NCI-H2227 (cell line): ENCODE measurements around the gene TAF5L.
A peak's percentile ranks its signal among the peaks of the same experiment; 100 is the strongest.
"Not testable (repeated sequence)": the region's sequence is repeated elsewhere in the genome, so short reads cannot be mapped to it uniquely, and the experiment has no call there.

Experiments
- DNase-seq: peaks from one replicate; lab custom pipeline; 2025; ENCODE audit not compliant: unreplicated experiment; lab: John Stamatoyannopoulos, UW

Gene TAF5L

GRCh38 chr1:229608590-229608989 is 17.3 kb downstream of the TAF5L start:
- no peak for DNase-seq

- DNase-seq, result no peak
Observed at GRCh38 chr1:229607370-229607769, 18.6 kb downstream of the TAF5L start.

GRCh38 chr1:229603371-229604005 is 22.4 kb downstream of the TAF5L start:
- no peak for DNase-seq

- DNase-seq, result no peak
Observed at GRCh38 chr1:229600229-229600628, 25.7 kb downstream of the TAF5L start.

- no peak for DNase-seq
Observed at GRCh38 chr1:229599218-229599954, 26.5 kb downstream of the TAF5L start.

DNA sequence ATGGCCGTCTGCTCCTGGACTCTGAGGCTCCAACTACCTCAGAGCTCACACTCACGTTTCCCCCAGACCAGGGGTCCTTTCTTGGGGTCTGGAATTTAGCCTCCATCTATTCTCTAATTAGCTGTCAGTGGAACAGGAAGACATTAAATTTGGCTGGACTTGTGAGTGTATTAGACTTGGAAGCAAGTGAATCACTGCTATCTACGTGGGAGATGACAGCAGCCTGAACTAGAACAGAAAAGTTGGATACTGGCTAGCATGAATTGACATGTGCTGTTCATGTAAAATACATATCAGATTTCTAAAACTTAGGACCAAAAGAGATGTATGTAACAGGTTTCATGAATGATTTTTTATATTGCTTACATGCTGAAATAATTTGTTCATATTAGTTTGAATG is 28.0 kb downstream of the TAF5L start:
- DNase-seq, result no peak

DNA sequence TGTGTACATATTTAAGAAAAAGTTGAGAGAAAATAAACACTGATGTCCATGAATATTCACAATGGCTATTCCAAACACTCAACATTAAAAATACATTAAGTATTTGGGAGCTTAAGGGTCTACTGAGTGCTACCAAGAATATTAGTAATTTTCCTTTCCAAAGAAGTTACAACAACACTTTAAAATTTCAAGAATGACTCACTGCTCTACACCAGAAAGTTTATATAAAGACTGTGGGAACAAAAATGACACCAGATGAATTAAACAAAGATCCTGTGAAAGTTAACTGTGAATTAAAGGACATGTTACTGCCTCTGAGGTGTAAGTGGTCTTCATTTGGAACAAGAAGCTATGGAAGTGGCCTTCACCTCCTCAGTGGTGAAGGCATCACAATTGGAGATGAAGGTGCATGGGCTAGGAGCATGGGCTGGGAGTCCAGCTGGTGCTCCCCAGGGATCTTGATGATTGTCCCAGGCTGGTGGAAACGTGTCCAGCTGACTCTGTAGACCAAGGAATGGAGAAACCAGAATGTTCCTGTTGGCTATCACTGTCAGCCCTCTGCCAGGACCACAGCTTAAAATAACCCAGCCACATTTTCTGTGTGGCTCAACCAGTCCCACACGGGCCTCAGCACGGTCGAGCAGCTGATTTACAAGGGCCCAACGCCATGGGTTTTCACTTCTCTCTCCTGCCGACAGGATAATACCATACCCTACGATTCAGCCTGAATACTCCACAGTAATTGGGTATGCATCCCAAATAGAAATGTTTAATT is 28.8 kb downstream of the TAF5L start:
- no peak for DNase-seq

DNA sequence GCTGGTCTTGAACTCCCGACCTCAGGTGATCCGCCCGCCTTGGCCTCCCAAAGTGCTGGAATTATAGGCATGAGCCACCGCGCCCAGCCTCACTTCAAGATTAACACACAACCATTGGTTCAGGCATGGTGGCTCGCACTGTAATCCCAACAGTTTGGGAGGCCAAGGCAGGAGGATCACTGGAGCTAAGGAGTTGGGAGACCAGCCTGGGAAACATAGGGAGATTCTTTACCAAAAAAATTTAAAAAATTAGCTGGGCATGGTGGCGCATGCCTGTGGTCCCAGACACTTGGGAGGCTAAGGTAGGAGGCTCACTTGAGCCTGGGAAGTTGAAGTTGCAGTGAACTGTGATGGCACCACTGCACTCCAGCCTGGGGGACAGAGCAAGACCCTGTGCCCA is 30.0 kb downstream of the TAF5L start:
- not testable (repeated sequence) for DNase-seq

GRCh38 chr1:229594227-229595008 is 31.5 kb downstream of the TAF5L start:
- no peak for DNase-seq

- no peak for DNase-seq
Observed at GRCh38 chr1:229593800-229594199, 32.1 kb downstream of the TAF5L start.

DNA sequence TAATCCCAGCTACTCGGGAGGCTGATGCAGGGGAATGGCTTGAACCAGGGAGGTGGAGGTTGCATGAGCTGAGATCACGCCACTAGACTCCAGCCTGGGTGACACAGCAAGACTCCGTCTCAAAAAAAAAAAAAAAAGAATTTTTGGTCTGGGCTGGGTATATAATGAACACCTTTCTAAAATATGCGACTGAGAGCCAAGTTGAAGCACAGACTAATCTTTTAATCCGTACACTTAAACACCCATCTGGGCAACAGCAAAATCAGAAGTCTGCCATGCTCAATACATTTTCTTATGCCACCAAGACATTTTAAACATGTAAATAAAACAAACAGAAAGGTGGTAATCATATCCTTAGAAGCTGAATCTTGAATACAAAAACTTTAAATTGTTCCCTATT is 35.8 kb downstream of the TAF5L start:
- DNase-seq, result no peak

DNA sequence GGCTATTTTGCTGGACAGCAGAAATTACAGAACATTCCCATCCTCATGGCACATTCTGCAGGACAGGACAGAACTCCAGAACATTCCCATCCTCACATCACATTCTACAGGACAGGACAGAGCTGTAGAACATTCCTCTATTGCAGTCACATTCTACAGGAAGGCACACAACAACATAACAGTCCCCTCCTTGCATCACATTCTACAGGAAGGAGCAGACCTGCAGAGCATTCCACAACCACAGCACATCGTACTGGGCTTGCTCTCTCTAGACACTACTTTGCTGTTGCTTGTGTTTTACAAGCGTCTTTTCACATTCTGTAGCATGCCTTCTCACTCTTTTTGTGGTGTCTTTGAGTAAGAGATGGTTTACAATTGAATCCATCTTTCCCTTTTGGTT is 40.6 kb downstream of the TAF5L start:
- no peak for DNase-seq

- DNase-seq, result no peak
Observed at GRCh38 chr1:229582715-229583114, 43.2 kb downstream of the TAF5L start.

DNA sequence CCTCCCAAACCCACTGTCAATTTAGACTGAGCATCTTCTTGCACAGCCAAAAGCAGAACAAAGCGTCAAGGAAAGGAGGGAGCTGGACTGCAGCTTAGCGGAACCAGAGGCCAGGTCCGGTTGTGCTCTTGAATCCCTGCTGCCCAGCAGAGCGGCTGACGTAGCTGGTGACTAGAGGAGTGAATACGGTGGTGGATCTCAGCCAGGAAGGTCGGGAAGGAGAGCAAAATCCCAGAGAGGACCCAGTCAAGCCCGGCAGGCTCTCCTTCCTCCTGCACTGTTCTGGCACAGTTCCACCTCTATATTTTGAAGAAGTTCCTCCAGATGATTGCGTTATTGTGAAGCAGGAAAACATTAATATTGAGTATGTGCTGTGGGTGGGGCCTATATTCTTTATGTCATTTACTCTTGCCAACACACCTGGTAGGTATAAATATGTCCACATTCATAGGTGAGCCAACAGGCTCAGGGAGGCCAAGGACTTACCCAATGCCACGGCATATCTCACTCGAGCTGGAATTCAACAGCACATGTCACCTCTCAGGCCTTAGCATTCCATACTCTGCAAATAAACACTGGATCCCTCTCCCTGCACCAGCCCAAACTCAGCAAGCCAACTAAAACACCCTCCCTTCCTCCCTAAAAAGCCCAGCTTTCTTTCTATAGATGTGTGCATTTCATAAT is 43.8 kb downstream of the TAF5L start:
- DNase-seq, result no peak

- no peak for DNase-seq
Observed at GRCh38 chr1:229581485-229581884, 44.4 kb downstream of the TAF5L start.

GRCh38 chr1:229579059-229579673 is 46.8 kb downstream of the TAF5L start:
- DNase-seq, result peak; percentile 81

DNA sequence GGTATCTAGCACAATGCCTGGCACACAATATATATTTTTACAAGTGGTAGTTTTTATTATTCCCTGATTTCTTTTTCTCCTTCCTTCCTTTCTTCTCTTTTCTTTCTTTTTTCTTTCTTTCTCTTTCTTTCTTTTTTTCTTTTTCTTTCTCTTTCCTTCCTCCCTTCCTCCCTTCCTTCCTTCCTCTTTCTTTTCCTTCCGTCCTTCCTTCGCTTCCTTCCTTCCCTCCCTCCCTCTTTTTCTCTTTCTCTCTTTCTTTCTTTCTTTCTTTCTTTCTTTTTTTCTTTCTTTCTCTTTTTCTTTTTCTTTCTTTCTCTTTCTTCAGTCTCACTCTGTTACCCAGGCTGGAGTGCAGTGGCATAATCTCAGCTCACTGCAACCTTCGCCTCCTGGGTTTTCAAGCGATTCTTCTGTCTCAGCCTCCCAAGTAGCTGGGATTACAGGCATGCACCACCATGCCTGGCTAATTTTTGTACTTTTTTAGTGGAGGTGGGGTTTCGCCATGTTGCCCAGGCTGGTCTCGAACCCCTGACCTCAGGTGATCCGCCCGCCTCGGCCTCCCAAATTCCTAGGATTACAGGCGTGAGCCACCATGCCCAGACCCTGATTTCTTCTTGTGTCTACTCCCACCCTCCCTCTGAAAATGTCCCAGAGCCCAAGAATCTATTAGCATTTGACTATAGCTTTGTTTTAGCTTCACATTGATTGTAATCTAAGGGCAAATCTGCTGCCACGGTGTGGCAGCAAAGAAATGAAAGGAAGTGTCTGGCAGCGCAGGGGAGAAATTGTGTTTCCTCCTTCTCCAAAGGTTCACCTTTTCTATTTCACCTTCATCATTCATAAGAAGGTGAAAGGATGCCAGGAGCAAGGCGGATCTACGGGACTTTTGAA is 47.5 kb downstream of the TAF5L start:
- no peak for DNase-seq

DNA sequence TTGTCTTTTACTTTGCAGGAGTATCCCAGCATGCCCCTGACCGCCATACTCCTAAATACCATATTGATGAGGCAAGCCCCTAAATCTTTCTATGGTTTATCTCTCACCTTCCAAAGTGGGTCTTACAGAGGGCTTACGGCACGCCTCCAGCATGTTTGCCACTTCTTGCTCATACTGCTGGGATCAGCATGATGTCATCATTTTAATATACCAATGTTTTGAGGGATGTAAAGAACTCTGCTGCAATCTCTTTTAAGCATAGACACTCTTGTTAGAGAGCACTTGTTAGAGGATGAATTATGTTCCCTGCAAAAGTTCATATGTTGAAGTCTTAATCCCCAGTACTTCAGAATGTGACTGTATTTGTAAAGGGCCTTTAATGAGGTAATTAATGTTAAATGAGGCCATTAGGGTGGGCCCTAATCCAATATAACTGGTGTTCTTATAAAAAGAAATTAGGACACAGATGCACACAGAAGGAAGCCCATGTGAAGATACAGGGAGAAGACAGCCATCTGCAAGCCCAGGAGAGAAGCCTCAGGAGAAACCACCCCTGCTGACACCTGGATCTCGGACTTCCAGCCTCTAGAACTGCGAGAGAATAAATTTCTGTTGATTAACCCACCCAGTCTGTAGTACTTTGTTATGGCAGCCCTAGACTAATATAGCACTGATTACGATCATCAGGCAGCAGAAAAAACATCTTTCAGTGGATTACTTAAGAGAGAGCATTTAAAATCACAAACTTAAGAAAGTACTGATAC is 51.1 kb downstream of the TAF5L start:
- no peak for DNase-seq

DNA sequence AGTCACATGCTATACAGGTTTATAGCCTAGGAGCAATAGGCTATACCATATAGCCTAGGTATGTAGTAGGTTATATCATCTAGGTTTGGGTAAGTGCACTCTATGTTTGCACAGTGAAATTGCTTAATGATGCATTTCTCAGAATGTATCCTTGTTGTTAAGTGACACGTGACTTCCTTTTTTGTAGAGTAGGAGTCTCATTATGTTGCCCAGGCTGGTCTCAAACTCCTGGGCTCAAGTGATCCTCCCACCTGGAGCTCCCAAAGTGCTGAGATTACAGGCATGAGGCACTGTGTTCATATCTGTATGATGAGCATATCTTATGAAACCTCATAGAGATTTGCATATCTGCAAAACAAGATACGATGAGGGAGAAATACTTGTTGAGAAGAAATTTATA is 53.6 kb downstream of the TAF5L start:
- DNase-seq, result peak; percentile 22
